ENCODE results near the gene PTGES3.

PTGES3 gene

GRCh38 chr12:56626701-56627100 is 61.4 kb downstream of the PTGES3 start:
- DNase-seq: no peak

- DNase-seq: no peak
Measured at GRCh38 chr12:56622535-56622934, 65.5 kb downstream of the PTGES3 start.

- DNase-seq: no peak
Measured at GRCh38 chr12:56616925-56617324, 71.2 kb downstream of the PTGES3 start.

GRCh38 chr12:56616244-56616643 is 71.8 kb downstream of the PTGES3 start:
- no peak for DNase-seq

- DNase-seq: no peak
Measured at GRCh38 chr12:56614627-56615026, 73.5 kb downstream of the PTGES3 start.
